HG03025 (cell line): ENCODE data around the gene AANAT.

Experiments
- ATAC-seq: cut with Tn5 transposase; IDR thresholded peaks from one replicate; pipeline ENCODE4 v1.9.1; 2021; ENCODE audit warnings: mild to moderate bottlenecking, moderate library complexity; ENCODE audit not compliant: unreplicated experiment, low FRiP score

AANAT gene

DNA sequence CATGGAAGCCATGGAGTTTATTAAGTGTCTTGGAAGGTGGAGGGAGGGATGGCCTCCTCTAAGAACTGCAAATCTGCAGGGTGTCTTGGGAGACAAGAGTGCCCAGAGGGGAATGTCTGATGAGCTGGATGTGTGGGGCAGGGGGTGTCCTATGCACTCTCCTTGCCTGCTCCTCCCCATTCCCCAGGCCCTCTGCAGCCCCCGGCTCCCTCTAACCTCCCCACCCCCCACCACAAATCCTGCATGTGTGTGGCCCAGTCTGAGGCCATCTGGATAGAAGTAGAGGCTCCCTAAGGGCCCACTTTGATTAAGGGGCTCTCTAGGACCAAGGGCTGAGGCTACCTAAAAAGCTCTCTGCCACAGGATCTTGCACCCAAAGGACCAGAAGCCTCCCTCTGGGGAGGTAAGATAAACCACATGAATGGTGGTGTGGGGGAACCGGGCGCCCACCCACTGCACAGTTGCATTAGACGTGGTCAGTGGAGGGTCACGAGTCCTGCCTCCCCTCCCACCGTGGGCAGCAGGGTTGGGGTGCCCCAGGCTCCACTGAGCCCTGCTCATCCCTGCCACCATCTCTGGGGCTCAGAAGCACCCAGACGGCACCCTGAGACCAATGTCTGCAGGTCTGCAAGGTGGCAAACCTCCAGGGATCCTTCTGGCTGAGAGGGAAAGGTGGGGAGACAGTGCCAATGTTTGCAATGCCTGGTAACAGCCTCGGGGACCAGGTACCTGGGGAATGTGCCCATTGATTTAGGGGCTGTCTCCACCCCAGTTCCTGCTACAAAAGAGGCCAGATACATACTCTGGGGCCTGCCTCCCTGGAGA lies 618 bp downstream of the AANAT start:
- no peak for ATAC-seq

GRCh38 chr17:76468634-76469010 lies 1.2 kb downstream of the AANAT start:
- no peak for ATAC-seq

GRCh38 chr17:76469076-76469990 lies 1.9 kb downstream of the AANAT start:
- ATAC-seq = no peak

DNA sequence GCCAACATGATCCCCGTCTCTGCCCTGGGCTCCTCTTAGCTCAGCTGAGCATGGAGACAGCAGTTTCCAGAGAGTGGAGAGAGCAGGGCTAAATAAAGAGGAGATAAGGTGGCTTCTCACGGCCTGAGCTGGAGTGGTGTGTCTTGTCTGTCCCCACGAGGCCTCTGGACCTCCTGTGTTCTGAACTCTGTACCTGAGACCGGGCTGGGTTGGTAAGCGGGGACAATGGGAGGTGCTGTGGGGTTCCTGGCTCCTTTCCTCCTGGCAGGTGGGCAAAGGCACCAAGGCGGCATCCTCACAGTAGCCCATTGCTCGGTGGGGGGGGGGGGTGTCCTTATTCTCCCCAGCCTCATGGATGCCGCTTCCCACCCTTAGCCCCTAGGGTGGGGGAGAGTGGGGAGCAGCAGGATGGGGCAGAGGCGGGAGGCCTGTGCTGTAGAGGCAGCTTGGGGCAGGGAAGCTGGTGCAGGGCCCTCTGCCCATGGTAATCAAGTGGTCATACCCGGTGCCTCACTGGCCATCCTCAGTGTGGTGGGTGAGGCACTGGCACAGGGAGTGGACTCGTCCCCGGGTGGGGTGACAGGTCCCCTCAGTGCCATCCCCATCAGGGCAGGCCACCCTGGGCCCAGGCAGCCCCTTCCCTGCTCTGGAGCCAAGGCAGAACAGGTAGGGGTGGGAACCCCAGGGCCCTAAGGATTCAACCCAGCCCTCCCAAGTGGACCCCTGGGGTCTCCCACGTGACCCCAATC lies 2.8 kb downstream of the AANAT start:
- ATAC-seq = no peak

DNA sequence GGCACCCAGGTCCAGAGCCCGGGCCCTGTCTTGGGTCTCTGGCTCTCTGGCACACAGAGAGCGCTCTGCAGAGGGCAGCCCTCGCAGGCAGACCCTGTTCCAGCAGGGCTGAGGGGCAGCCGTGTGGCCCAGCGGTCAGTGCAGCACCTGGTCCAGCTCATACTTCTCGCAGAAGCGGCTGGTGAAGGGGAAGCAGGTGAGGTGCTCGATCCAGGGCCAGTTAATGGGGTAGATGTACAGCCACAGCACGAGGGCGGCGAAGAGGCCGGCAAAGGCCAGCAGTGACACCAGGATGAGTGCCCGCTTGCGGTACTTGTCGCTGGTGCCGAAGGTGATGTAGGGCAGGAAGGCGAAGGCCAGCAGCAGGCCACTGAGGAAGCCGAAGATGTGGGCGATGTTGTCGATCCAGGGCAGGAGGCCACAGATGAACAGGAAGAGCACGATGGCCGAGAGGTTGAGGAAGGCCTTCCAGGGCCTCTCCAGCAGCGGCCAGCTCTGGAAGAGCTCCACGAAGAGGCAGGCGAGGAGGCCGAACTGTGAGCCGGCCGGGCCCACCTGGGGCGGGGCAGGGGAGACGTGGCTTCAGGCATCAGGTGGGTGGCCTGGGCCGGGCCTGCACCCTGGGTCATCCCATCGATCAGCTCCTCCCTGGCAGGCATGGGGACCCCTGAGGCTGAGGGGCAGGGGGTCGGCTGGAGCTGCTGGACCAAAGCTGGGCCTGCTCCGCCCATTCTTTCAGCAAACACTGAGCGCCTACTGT lies 4.3 kb downstream of the AANAT start:
- ATAC-seq = no peak

DNA sequence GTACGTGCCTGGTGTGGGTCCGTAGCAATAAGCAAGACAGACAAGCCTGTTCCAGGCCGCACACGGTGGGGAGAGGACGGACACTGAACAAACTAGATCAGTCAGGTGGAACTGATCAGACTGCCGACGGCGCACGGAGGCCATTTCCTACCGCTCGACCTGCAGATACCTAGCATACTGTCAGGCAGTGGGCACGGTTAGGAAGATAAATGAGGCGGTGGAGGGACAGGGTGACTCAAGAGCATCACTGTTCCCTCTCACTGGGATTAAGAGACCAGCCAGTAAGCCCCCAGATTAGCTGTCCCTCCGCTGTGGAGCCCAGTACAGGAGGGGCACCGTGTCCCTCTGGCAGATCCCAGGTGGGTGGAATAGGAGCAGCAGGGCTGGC lies 4.8 kb downstream of the AANAT start:
- ATAC-seq = no peak

- no peak for ATAC-seq
These were observed 5.3 kb downstream of the AANAT start for GRCh38 chr17:76472726-76473125.

GRCh38 chr17:76473541-76473985 lies 6.2 kb downstream of the AANAT start:
- ATAC-seq = no peak

GRCh38 chr17:76474238-76474637 lies 6.8 kb downstream of the AANAT start:
- ATAC-seq = no peak

- ATAC-seq = no peak
These were observed 7.5 kb downstream of the AANAT start for GRCh38 chr17:76474894-76475293.

- ATAC-seq = no peak
These were observed 7.9 kb downstream of the AANAT start for GRCh38 chr17:76475302-76475701.

DNA sequence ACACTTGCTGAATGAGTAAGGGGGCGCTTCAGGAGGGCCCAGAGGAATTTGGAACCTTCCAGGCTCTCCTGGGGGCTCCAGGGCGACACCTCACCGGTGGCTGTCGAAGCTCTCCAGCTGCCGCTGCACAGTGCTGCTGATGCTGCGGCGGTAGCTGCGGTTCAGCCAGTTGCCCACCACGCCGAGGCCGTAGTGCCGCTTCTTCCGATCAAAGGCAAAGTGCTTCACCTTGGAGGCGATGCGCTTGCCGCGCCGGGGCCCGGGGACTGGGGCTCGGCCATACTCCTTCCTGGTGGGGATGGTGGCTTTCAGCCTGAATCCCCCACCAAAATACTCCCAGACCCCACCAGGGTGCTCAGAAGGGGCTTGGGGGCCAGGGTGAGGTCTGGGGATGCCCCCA lies 9.3 kb downstream of the AANAT start:
- ATAC-seq = no peak

DNA sequence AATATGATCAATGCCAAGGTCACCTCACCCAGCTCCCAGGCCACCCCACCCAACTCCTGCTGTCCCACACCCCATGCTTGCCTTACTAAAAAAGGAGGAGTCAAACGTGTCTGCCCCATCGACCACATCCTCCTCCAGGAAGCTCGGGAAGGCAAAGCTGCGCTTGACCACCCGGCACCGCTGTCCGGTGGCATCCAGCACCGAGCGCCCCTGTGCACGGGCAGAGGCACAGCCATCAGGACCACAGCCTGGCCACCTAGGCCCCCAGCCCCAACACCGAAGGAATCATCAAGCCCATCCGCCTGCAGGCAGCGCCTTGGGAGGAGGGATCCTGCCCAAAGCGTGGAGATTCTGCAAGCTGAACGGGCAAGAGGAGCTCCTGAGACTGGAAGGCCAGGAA lies 10.2 kb downstream of the AANAT start:
- ATAC-seq = no peak

DNA sequence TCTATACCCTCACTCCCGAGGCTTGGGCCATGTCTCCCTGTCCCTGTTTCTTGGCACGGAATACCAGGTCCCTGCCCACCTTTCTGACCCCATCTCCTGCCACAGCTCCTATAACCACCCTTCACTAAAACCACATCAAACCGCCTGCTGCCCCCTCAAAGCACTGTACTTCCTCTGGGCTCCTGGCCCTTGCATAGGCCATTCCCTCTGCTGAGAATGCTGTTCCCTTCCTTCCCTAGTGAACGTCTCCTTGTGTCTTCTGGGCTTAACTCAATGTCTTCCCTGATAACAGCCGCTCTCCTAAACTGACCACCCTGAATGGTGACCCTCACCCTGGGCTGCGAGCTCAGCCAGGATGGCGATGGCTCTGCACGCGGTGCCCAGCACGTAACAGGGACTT lies 10.7 kb downstream of the AANAT start:
- no peak for ATAC-seq

GRCh38 chr17:76478730-76479514 lies 11.5 kb downstream of the AANAT start:
- no peak for ATAC-seq

GRCh38 chr17:76479515-76480060 lies 12.2 kb downstream of the AANAT start:
- ATAC-seq = no peak

DNA sequence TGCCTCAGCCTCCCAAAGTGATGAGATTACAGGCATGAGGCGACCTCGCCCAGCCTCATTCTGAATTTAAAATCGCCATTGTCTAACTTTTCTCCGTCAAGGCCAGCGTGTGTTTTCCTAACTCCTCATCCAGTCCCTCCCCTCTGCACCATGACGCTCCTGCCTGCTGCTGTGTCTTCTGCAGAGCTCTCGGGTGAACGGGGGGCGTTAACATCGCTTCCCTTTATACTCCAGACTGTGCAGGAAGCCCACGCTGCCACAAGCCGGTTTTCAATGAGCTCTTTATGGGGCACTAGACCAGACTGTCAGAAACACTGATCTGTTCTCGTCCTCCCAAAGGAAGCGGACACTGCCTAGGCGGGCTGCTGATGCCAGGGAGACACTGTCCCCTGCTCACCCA lies 13.2 kb downstream of the AANAT start:
- ATAC-seq = no peak

DNA sequence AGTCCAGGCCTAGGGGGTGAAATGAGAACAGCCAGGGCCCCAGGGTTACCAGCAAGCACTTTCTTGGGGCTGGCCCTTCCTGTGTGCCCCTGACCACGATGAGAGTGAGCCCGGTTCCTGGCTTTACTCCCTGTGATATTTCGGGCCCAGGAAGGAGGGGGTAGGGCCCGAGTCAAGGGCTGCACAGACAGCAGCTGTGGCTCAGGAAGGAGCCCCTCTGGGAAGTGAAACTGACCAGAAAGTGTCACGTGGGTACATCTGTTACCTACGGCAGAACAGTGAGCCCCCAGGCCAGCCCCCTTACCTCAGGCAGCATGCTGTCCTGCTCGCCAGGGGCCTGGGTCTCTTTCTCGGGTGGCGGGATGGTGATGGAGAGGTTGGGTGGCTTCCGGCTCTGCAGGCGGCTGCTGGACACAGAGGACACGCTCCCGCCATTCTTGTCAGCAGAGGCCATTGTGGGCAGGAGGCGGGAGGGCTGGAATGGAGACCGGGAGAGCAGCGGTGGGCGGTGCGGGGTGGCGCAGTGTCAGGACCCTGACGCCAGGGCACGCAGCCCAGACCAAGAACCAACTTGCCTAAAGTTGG lies 13.8 kb downstream of the AANAT start:
- ATAC-seq = no peak

DNA sequence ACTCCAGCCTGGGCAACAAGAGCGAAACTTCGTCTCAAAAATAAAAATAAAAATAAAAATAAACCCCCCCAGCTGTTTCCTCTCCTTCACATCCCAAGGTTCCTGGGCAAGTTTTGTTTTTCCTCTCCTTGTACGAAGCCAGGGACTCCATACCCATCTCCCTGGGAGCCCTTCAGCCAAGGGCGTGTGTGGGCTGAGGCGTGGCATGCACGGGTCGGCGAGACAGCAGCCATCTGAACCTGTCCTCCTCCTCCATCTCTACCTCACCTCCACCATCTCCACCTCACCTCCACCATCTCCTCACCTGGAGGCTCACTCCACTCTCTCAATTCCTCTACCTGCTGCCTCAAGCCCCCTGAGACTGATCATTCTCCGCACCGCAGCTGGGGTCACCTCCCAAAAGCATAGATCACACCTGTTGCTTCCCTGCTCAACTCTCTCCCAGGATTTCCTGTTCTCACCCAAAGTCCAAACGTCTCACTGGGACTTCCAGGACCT lies 16.9 kb downstream of the AANAT start:
- no peak for ATAC-seq
